Thyroid gland (tissue), 4 donors: ENCODE measurements around the gene APC.

ENCODE experiments used
- POLR2A ChIP-seq, 2 donors: fragments of 450-650 bp; IDR thresholded peaks; one replicate each; pipeline ENCODE4 v1.6.1; 2017; ENCODE audit warnings: antibody characterized with exemption in 2 of 2, mild to moderate bottlenecking in 2 of 2, moderate library complexity in 1 of 2
- TF ChIP-seq, protein P1 (sequence below), 6 experiments: fragments of 200-600 bp in 3 of 6; fragments of 450-650 bp in 3 of 6; sonication (generic) in 3 of 6; IDR thresholded peaks; one replicate each; pipeline ENCODE4 v1.5.1; 2016 to 2019; ENCODE audit warnings: antibody characterized with exemption in 6 of 6, mild to moderate bottlenecking in 2 of 6, inconsistent platforms in 1 of 6, moderate library complexity in 1 of 6

- TF ChIP-seq, protein P1, sequence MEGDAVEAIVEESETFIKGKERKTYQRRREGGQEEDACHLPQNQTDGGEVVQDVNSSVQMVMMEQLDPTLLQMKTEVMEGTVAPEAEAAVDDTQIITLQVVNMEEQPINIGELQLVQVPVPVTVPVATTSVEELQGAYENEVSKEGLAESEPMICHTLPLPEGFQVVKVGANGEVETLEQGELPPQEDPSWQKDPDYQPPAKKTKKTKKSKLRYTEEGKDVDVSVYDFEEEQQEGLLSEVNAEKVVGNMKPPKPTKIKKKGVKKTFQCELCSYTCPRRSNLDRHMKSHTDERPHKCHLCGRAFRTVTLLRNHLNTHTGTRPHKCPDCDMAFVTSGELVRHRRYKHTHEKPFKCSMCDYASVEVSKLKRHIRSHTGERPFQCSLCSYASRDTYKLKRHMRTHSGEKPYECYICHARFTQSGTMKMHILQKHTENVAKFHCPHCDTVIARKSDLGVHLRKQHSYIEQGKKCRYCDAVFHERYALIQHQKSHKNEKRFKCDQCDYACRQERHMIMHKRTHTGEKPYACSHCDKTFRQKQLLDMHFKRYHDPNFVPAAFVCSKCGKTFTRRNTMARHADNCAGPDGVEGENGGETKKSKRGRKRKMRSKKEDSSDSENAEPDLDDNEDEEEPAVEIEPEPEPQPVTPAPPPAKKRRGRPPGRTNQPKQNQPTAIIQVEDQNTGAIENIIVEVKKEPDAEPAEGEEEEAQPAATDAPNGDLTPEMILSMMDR (IDR thresholded peaks at IDR 0.05), result no peak
- TF ChIP-seq POLR2A (IDR thresholded peaks at IDR 0.05), result no peak
Measured at GRCh38 chr5:112880219-112880964, 142.7 kb downstream of the APC start.
